Stimulated activated CD4-positive, alpha-beta T cell treated with anti-CD3 and anti-CD28 coated beads, TNF-alpha, amount 100 ng/mL, for 48 hours (primary cell): Measurements from ENCODE around the gene NAV2.
"Not testable (repeated sequence)": the region's sequence is repeated elsewhere in the genome, so short reads cannot be mapped to it uniquely, and the experiment has no call there.

Experiments
- DNase-seq, 3 donors: peaks; one replicate each; pipeline ENCODE4 v3.0.0-alpha.2; 2020; ENCODE audit warnings: low read depth in 3 of 3

Gene NAV2

DNA sequence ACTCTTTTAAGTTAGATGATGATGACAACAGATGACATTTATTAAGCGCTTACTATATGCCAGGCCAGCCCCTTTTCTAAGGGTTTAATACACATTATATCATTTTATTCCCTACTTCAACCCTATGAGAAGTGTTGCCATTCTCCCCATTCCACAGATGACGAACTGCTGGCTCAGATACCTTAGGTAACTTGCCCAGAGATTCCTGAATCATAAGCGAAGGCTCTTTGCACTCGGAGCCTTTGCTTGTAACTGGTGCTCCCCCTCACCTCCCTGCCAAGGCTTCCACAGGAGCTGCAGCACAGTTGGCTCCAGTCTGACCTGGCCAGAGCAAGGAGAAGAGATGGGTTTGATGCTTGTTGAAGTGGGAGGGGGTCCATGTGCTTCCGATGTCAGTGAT lies 404.7 kb downstream of the NAV2 start:
- no peak for DNase-seq

GRCh38 chr11:20118209-20118608 lies 405.6 kb downstream of the NAV2 start:
- no peak for DNase-seq

DNA sequence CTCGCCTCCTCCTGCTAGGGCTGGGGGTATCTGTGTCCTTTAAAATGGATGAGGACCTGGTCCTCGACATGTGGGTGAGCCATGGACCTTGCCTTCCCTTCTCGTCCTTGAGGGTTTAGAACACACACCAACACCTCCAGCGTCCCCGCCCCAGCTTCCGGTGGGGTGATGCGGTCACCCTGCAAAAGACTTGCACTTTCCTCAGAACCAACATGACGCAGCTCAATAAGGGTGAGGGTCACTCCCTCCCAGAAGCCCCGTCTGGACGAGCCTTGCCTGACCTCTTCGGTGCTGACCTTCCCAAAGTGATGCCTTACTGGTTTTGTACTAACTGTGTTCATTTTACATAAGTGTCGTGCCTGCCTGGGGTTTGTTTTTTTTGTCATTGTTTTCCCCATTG lies 406.7 kb downstream of the NAV2 start:
- DNase-seq: no peak

- no peak for DNase-seq
These were observed 407.7 kb downstream of the NAV2 start for GRCh38 chr11:20120134-20120925.

GRCh38 chr11:20122131-20122530 lies 409.5 kb downstream of the NAV2 start:
- no peak for DNase-seq

DNA sequence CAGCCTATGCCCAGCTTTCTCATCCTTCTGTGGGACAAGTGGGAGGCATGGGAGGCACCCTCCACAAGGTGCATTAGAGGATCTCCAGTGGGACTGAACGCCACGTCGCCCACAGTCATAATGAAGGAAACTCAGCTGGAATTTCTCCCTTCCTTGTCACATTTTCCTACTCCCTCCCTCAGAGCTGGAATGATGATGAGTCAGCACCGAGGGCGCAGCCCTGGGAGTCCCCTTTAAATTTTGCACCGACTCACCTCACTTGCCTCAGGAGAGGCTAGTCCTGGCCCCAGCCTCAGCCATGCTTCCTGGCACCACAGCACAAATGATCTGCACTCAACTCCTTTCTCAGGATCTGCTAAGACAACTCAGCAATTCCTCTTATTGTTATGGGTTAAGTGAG lies 413.3 kb downstream of the NAV2 start:
- no peak for DNase-seq

GRCh38 chr11:20126724-20127123 lies 414.1 kb downstream of the NAV2 start:
- no peak for DNase-seq

- peak; percentile 49 to 77 (median 59) for DNase-seq
These were observed 415.3 kb downstream of the NAV2 start for GRCh38 chr11:20127671-20128527.

- DNase-seq: not testable (repeated sequence)
These were observed 415.8 kb downstream of the NAV2 start for GRCh38 chr11:20128528-20128825.

GRCh38 chr11:20129665-20130064 lies 417.0 kb downstream of the NAV2 start:
- DNase-seq: no peak

- peak in 1 of 3 donors; percentile 12 for DNase-seq
These were observed 419.4 kb downstream of the NAV2 start for GRCh38 chr11:20131788-20132666.

- no peak for DNase-seq
These were observed 420.0 kb downstream of the NAV2 start for GRCh38 chr11:20132667-20133039.

DNA sequence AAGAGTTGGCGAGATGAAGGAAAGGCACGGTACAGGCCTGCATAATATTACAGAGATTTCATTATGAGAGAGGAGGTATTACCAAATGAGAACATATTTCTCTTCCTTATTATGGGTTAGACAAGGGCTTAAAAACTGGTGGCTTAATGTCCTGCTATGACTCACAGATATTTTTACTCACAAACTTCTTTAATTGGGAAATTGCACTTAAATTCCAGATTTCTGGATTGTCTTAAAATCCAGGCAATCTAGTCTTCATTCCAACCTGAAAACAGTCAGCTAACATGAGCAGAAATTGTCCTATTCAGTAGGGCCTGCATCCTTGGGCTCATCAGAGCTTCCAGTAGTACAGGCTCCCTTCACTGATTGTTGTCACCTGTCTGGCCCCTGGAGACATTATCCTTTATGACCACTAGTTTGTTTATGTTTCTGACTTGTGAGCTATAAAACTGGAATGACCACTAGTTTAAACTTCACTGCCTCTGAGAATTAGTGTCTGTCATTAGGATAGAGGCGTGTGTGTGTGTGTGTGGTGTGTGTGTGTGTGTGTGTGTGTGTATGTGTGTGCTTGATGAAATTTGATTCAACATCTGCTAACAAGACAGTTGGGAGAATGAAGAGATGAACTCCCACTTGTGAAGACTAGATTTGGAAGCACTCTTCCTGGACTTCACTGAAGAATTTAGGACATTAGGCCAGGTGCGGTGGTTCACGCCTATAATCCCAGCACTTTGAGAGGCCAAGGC lies 422.5 kb downstream of the NAV2 start:
- no peak for DNase-seq

GRCh38 chr11:20137637-20138036 lies 425.0 kb downstream of the NAV2 start:
- DNase-seq: no peak

GRCh38 chr11:20138707-20139106 lies 426.1 kb downstream of the NAV2 start:
- DNase-seq: no peak

- DNase-seq: no peak
These were observed 441.7 kb downstream of the NAV2 start for GRCh38 chr11:20154381-20154780.

GRCh38 chr11:20155683-20156279 lies 443.1 kb downstream of the NAV2 start:
- DNase-seq: no peak

DNA sequence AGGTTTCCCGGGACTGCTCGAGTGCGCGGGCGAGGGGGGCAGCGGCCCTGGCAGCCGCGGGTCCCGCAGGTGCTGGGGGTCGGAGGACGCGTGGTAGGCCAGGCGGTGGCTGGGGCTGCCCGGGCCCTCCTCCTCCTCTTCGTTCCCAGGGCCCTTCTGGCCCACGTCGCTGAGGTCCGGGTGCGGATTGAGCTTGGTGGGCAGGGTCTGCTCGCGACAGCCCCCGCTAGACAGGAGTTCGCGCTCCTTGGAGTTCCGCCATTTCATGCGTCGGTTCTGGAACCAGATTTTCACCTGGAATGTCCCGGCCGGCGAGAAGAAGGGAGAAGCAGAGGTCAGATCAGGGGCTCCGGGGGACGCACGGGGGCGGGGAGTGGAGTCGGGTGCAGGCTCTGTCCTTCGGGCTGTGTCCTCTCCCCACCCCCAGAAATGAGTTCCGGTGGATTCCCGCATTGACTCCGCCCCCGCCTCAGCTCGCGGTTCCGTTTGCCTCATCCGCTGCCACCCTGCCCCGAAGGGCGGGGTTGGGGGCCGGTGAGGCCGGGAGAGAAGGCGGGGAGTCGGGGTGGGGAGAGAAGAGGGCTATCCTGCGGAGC lies 443.7 kb downstream of the NAV2 start:
- no peak for DNase-seq

GRCh38 chr11:20156876-20157613 lies 444.4 kb downstream of the NAV2 start:
- no peak for DNase-seq

DNA sequence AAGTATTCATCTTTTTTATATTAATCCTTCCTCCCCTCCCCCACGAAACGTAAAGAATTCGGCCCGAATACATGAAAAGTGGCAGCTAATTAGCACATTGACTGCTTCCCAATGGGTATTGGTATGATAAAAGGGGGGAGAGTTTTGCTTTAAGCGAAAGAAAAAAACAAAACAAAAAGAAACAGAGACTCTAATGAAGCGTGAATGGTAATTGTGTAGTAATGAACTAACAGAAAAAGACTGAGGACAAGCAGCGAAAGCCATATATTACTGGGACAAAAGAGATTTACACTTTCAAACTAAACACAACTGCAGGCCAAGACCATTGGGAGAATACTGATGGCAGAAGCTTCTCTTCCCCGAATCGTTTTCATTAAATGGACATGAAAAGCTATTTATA lies 445.1 kb downstream of the NAV2 start:
- DNase-seq: no peak
